Neural progenitor cell (in vitro differentiated cells): ENCODE measurements around the gene CDH26.

ENCODE experiments used
- EZH2 ChIP-seq: fragments of 200-600 bp; sonication (generic); IDR thresholded peaks from 2 replicates; pipeline ENCODE4 v1.6.1; 2017; ENCODE audit warnings: antibody characterized with exemption, mild to moderate bottlenecking, moderate library complexity
- TF ChIP-seq, protein P1 (sequence below): fragments of 200-600 bp; sonication (generic); IDR thresholded peaks from 2 replicates; pipeline ENCODE4 v1.5.1; 2017; ENCODE audit warnings: antibody characterized with exemption, mild to moderate bottlenecking

DNA sequence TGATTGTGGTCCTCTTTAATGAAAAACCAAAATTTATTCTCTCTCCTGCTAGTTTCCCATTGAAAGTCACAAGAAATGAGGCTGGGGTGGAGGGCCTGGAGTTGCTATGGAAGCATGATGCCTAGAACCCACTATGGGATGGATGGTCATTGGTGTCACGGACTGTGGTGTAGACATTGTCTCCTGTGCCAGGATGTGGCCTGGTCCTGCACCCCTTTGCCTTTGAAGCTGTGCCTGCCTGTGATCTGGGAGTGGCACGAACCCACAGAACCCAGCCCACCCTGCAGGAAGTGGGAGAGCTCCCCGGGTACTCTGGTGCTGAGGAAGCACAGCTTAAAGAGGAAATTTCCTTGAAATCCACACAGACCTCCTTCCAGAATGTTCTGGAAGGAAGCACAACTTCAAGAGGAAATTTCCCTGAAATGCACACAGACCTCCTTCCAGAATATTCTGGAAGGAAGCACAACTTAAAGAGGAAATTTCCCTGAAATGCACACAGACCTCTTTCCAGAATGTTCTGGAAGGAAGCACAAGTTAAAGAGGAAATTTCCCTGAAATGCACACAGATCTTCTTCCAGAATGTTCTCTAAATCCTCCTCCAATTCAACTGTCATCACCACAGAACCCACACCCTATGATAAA, 105.6 kb downstream of the CDH26 start:
- TF ChIP-seq, protein P1, sequence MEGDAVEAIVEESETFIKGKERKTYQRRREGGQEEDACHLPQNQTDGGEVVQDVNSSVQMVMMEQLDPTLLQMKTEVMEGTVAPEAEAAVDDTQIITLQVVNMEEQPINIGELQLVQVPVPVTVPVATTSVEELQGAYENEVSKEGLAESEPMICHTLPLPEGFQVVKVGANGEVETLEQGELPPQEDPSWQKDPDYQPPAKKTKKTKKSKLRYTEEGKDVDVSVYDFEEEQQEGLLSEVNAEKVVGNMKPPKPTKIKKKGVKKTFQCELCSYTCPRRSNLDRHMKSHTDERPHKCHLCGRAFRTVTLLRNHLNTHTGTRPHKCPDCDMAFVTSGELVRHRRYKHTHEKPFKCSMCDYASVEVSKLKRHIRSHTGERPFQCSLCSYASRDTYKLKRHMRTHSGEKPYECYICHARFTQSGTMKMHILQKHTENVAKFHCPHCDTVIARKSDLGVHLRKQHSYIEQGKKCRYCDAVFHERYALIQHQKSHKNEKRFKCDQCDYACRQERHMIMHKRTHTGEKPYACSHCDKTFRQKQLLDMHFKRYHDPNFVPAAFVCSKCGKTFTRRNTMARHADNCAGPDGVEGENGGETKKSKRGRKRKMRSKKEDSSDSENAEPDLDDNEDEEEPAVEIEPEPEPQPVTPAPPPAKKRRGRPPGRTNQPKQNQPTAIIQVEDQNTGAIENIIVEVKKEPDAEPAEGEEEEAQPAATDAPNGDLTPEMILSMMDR: no peak
- TF ChIP-seq EZH2: no peak
